ENCODE data around the gene DEAF1. TPM values are rescaled to one million over a fixed set of nuclear protein-coding genes. Genes with fewer than 3 reads are reported as not detected.

The DEAF1 gene
- total and polyA plus RNA-seq, 2 experiments from 2014 or later = 88.6 to 90.0 TPM

DNA sequence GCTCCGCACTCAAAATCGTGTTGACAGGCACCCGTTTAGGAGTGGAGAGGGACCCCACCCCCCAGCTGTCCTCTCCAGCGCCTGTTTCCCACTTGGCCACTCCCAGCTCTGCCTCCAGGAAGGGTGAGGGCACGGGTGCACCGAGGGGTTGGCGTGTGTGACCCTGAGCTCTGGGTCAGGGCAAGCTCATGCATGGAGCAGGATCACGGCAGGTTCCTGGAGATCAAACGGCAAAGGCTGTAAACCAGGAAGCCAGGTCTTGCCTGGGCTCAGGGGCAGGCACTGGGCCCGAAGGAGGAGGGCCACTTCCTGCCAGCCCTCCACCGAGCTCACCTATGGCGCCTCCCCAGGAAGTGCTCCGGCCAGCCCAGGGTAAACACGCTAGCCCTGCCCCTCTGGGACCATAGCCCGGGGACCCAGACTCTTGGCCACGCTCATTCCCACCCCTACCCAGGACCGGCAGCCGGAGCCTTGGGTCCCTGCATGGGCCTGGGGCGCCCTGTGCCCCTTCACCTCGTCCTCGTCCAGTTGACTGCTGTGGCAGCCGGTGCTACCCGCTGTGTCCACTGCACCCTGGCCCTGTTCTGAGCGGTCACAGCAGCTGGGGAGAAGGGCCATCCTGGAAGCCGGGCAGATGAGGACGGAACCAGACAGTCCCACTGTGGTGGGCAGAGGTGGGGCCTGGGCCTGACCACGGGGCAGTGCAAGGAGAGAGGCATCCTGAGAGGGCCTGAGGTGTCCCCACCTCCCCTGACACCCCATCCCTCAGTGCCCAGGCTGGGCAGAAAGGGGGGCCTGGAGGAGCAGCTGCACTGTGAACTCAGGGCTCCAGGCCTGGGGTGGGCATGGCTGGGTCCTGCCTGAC is 10.0 kb upstream of the DEAF1 start:
- Histone ChIP-seq H3K9me3 (ENCODE audit: low read depth) (no peaks in the 10 kb centered on the region), H3K27me3 (peaks cover 16% of the 10 kb centered on the region), H3K36me3 (no peaks in the 10 kb centered on the region), H3K27ac (no peak overlapping the region), H3K4me1 (ENCODE audit: low read depth) (peaks cover 13% of the 10 kb centered on the region), H3K4me3 (no peak overlapping the region)
- TF ChIP-seq, protein P1, sequence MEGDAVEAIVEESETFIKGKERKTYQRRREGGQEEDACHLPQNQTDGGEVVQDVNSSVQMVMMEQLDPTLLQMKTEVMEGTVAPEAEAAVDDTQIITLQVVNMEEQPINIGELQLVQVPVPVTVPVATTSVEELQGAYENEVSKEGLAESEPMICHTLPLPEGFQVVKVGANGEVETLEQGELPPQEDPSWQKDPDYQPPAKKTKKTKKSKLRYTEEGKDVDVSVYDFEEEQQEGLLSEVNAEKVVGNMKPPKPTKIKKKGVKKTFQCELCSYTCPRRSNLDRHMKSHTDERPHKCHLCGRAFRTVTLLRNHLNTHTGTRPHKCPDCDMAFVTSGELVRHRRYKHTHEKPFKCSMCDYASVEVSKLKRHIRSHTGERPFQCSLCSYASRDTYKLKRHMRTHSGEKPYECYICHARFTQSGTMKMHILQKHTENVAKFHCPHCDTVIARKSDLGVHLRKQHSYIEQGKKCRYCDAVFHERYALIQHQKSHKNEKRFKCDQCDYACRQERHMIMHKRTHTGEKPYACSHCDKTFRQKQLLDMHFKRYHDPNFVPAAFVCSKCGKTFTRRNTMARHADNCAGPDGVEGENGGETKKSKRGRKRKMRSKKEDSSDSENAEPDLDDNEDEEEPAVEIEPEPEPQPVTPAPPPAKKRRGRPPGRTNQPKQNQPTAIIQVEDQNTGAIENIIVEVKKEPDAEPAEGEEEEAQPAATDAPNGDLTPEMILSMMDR (IDR thresholded peaks at IDR 0.05; ENCODE audit: low read depth, low read length) = no peak
- no peak for DNase-seq (ENCODE audit: low read depth in 1 of 2, low spot score in 1 of 2)

DNA sequence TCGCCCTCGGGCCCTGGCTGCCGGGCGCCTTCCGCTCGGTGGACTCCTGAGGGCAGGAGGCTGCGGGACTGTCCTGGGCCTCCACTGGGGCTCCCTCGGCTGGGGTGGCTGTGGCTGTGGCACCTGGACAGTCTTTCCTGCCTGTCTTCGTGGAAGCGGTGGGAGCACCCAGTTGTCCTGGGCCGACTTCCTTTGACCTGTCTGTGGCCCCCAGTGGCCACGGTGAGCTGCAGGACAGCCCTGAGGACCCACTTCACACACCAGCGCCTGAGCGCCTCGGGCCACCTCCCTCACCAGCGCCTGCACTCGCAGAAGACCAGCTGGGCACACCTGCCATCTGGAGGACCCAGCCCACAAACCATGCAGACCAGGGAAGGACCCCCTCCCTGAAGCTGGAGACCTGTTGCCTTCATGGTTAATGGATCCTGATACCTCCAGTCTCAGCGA is 9.2 kb upstream of the DEAF1 start:
- Histone ChIP-seq H3K9me3 (ENCODE audit: low read depth) (no peaks in the 10 kb centered on the region), H3K27ac (no peak overlapping the region), H3K4me1 (ENCODE audit: low read depth) (peaks cover 13% of the 10 kb centered on the region), H3K4me3 (no peak overlapping the region), H3K36me3 (no peaks in the 10 kb centered on the region), H3K27me3 (peaks cover 16% of the 10 kb centered on the region)
- TF ChIP-seq, protein P1 (IDR thresholded peaks at IDR 0.05; ENCODE audit: low read depth, low read length) = no peak
- DNase-seq (ENCODE audit: low read depth in 1 of 2, low spot score in 1 of 2) = no peak

DNA sequence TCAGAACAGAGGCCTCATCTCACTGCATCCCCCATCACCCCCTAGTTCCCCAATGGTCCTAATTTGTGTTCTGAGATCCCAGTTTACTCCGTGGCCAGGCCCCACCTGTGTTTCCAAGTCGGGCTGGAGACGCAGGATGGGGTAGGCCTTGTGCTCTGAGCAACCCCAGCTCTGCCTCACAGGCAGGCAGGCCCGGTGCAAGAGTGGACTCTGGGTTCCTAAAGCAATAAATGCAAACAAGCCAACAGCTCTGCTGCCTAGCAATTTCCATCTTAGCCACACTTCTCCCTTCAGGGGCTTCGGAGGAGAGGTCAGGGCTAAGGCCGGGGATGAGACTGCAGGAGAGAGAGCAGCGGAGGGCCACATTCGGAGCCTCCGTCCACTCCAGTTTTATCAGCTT is 8.5 kb upstream of the DEAF1 start:
- H3K9me3 ChIP-seq (ENCODE audit: low read depth) = no peaks in the 10 kb centered on the region
- no peak overlapping the region for H3K27ac ChIP-seq
- H3K4me3 ChIP-seq = no peak overlapping the region
- TF ChIP-seq, protein P1 (IDR thresholded peaks at IDR 0.05; ENCODE audit: low read depth, low read length) = no peak
- DNase-seq (ENCODE audit: low read depth in 1 of 2, low spot score in 1 of 2) = no peak
- H3K4me1 ChIP-seq (ENCODE audit: low read depth) = peaks cover 13% of the 10 kb centered on the region
- H3K27me3 ChIP-seq = peaks cover 16% of the 10 kb centered on the region
- no peaks in the 10 kb centered on the region for H3K36me3 ChIP-seq

DNA sequence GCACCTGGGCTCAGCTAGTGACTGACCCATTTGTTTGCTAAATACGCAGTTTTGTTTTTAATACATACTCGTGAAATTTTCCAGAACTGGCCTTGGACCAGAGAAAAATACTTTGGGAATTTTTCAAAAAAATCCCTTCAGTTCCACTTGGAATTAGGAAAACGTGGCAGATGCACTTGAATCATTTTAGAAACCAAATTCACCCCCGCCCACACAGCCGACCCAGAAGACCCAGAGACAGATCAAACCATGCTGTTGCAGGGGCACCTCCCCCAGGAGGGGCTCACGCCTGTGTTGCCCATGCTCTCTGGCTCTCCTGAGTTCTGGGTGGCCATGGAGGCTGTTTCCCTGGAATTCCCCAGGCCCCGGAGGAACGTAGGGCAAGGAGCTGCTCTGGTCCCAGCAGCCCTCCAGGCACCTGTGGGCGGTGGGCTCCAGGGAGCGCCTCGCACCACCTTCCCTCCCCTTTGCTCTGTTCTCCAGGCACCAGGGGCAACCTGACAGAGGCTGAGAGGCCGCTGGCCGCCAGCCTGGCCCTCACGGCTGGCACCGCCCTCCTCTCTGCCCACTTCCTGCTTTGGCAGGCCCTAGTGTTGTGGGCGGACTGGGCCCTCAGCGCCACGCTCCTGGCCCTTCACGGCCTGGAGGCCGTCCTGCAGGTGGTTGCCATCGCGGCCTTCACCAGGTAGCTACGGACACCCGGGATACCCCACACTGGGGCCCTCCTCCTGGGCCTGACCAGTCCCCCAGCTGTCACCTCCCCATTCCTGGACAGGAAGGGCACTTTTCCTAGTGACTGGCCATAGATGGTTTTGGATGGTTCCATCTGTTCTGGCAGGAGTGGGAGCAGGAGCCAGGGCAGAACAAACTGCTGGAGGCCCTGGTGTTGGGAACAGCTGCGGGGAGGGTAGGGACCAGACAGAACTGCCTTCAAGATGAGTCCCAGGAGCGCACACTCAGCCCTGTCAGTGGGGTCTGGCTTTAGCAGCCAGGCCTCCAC is 7.7 kb upstream of the DEAF1 start:
- Histone ChIP-seq H3K4me1 (ENCODE audit: low read depth) (peaks cover 13% of the 10 kb centered on the region), H3K36me3 (no peaks in the 10 kb centered on the region), H3K27me3 (peaks cover 16% of the 10 kb centered on the region), H3K9me3 (ENCODE audit: low read depth) (no peaks in the 10 kb centered on the region), H3K27ac (no peak overlapping the region), H3K4me3 (no peak overlapping the region)
- DNase-seq (ENCODE audit: low read depth in 1 of 2, low spot score in 1 of 2) = no peak
- TF ChIP-seq, protein P1 (IDR thresholded peaks at IDR 0.05; ENCODE audit: low read depth, low read length) = no peak

DNA sequence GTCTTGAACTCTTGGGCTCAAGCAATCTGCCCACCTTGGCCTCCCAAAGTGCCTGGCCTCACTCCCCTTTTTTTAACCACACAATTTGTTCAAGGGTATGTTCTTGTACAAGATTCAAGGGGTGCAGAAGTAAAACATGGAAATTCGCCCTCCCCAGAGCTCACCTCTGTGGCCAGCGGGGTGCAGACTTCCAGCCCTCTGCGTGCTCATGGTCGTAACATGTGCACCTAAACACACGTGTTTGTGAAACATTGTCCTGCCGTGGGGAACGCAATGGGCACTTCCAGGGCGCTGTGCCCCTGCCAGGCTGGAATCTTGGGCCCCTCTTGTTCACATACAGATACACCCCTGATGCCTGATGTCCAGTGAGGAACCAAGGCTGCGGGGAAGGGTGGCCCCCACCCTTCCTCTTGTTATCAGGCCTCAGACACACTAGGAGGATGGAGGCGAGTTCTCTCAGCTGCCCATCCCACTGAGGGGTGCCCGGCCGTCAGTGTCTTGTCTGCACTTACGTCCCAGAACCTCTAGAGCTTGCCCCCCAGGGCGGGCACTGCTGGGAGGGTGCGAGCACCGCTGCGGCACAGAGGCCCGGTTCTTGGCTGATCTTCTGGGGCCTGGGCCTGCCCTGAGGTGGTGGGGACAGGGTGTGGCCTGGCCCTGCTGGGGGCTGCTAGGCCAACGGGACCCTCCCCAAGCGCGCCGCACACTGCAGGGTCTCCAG is 6.9 kb upstream of the DEAF1 start:
- H3K36me3 ChIP-seq = no peaks in the 10 kb centered on the region
- H3K4me3 ChIP-seq = no peak overlapping the region
- peaks cover 16% of the 10 kb centered on the region for H3K27me3 ChIP-seq
- H3K4me1 ChIP-seq (ENCODE audit: low read depth) = peaks cover 5% of the 10 kb centered on the region
- no peaks in the 10 kb centered on the region for H3K9me3 ChIP-seq (ENCODE audit: low read depth)
- H3K27ac ChIP-seq = no peak overlapping the region
- no peak for DNase-seq (ENCODE audit: low read depth in 1 of 2, low spot score in 1 of 2)
- TF ChIP-seq, protein P1 (IDR thresholded peaks at IDR 0.05; ENCODE audit: low read depth, low read length) = no peak

All from cardiac muscle cell (in vitro differentiated cells and primary cell).